HG02884 (cell line): ENCODE data around the gene RTTN.
"Not testable (repeated sequence)": the region's sequence is repeated elsewhere in the genome, so short reads cannot be mapped to it uniquely, and the experiment has no call there.

Source experiments
- ATAC-seq: cut with Tn5 transposase; IDR thresholded peaks from one replicate; pipeline ENCODE4 v1.9.1; 2021; ENCODE audit warnings: mild to moderate bottlenecking, moderate library complexity; ENCODE audit not compliant: unreplicated experiment

RTTN gene

DNA sequence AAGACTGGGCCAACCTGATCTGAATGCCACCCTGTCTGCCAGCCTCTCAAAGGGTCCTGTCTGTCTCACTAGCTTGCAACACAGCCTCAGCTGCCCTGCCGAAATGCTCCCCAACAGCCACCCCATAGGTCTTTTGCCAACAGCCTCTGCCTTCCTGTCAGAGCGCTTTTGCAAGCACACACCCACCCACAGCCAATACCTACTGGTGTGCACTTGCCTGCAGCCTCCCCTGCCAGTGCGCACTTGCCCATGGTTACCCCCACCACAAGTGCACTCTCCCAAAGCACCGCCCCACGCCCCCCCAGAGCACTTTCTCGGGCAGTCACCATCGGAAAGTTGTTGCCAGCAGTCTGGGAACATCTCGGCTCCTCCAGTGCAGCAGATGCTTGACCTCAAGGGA is 48.6 kb downstream of the RTTN start:
- no peak for ATAC-seq

- ATAC-seq = no peak
These were observed 50.8 kb downstream of the RTTN start for GRCh38 chr18:70154591-70155194.

GRCh38 chr18:70151614-70152013 is 53.9 kb downstream of the RTTN start:
- ATAC-seq = no peak

- no peak for ATAC-seq
These were observed 55.7 kb downstream of the RTTN start for GRCh38 chr18:70149616-70150301.

DNA sequence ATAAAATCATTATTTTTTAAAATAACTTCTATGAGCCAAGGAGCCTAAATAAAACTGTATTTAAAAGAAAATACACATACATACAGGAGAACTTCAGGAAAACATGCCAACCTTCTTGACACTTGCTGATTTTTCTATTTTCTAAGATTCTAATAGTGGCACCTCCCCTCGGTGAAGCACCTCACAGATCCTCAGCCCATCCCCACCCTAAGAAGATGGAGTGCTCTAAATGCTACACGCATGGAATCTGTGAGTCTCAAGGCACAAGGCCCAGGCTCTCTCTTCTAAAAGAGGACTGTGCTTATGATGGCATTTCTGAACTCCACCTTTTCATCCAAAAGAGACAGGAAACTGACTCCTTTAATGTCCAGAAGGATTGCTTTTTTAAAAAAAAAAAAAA is 56.3 kb downstream of the RTTN start:
- no peak for ATAC-seq

DNA sequence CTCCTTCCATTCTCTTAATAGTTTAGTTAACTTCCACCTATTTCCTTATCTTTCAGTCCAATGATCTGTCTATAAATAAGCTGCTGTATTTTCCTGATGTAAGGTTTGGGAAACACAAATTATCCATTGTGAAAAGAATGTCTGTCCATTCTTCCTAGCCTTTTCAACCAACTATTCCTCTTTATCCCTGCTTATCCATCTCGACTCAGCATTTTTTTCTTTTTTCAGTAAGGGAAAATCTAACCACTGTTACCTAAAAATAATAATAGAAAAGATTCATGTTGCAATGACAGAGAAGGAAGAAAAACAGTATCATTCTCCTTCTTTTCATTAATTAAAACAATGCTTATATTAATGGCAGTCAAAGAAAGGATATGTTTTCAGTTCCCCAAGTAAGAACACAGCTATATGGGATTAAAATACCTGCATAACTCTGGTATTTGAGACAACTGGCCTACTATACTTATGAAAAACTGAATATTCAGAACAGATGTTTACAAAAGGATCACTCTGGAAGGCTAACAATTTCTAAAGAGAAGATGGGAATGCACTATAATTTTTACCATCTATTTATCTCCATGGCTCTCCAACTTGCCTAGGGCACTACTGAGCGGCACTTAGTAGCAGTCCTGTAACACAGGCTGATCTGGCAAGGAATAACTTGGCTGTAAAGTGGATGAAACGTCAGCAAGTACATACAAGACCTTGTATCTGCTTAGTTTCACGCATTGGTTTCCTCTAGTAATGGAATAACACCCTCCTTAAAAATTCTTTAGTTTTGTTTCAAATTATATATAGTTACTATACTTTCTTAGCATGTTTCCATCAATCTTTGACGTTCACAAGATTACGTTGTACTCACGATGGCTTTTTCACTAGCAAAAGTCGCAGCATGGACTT is 57.2 kb downstream of the RTTN start:
- ATAC-seq = no peak

DNA sequence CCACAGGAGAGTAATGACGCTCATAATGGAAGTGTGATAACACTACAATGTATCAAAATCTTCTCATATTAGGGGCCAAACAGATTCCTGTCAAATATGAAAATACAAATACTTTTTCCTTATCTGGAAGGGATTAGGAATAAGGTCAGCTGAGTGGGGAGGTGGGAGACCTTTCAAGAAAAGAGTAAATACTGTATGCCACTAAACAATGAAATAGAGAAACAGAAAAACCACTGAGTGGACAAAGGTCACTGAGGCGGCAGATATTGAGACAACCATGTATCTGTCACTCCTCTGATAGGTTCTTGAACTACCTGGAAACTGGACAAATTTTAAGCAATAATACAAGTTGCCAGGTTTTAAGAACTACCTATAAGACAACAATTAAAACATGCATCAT is 59.3 kb downstream of the RTTN start:
- ATAC-seq = no peak

GRCh38 chr18:70142001-70142400 is 63.5 kb downstream of the RTTN start:
- no peak for ATAC-seq

DNA sequence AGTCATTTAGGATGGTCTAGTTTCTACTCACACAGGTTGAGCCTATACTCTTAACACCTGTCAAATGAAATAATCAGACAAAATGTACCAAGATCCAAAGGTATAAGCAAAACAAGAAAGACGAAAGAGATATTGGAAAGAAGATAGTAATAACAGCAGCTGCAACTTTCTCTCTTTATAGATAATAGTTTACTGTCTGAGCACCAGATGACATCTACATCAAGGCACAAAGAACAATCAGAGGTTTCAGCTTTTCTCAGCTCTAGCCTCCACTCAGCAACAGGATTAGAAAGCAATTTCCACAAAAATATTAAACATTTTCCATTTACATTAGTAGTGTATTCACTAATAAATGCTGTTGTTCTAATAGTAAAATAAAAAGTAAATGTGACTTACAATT is 66.3 kb downstream of the RTTN start:
- ATAC-seq = no peak

DNA sequence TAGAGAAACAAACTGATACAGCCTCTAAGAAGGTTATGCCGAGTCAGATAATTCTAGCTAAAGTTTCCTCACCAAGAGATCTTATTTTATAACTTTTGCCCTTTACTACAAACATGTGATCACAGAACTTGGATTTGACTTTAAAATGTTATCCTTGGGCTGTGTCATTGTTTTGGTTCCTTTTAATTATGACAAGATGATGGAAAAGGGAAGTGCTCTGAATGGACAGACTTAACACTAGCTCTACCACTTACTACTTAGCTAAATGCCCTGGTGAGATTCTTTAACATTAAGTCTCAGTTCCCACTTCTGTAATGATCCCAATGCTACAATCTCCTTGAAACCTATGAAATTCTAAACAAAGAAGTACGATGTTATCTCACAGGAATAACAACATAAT is 69.9 kb downstream of the RTTN start:
- ATAC-seq = no peak

GRCh38 chr18:70132999-70133398 is 72.5 kb downstream of the RTTN start:
- ATAC-seq = no peak

GRCh38 chr18:70128271-70128670 is 77.2 kb downstream of the RTTN start:
- no peak for ATAC-seq

DNA sequence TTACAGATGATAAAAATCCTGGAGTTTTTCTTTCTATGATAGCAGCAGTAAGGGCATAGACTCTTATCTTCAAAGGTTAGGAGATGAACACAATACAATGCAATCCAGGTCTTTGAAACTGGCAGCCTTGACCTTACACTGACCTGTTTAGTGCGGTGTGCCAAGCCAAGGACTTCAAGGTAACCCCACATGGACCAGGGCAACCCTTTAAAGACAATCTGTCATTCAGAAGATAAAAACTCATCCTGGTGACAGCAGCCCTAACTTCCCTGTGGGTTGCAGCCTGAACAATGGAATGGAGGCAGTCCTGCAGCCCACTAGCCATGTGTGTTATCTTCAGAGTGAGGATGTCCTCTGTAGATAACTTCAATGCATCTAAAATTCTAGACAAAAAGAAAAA is 78.1 kb downstream of the RTTN start:
- no peak for ATAC-seq

DNA sequence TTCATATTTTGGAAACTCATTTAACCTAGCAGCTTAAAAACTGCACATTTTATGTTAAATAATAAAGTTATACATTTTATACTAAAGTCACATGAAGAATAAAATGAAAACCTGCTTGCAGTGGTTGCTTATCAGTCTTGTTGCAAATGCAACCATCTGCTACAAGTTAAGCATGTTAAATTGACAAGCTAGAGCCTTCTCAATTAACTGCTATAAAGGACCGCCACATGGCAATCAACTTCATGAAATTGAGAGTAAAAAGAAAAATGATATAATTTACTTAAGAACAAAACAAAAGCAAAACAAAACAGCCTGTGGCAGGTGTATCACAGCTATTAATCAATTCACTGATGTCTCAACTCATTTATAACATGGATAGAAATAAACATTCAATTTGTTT is 78.7 kb downstream of the RTTN start:
- no peak for ATAC-seq

DNA sequence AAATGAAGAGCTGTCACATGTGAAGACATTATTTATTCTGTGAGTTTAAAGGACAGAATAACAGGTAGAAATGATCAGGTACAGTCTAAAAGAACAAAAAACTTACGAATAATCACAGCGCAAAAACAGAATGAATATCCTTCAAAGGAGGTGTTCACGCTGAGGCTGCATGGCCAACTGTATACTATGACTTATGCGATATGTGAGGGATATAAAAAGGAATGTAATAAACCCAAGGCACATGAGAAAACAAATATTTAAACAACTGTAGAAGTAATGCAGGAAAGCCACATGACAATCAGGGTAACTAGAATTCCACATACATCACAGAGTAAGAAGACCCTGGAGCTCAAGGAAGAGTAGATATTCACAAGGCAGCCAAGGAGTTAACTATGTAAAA is 81.3 kb downstream of the RTTN start:
- ATAC-seq = no peak

DNA sequence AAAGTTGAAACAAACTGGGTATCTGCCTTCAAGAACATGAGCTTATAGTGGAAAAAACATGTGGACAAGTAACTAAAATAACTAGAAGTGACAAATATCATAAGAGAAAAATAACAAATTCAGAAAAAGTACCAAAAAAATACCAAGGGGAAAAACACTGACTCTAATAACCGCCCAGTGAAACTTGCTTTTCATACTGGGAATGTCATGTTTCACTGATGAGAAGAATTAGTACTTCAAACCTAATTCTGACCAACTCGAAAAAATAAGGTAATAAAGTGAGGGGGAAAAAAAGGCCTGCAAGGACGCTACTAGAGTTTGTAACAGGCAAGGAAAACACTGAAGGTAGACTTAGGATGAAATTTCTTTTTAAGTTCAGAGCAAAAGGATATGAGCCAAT is 83.6 kb downstream of the RTTN start:
- ATAC-seq = no peak

DNA sequence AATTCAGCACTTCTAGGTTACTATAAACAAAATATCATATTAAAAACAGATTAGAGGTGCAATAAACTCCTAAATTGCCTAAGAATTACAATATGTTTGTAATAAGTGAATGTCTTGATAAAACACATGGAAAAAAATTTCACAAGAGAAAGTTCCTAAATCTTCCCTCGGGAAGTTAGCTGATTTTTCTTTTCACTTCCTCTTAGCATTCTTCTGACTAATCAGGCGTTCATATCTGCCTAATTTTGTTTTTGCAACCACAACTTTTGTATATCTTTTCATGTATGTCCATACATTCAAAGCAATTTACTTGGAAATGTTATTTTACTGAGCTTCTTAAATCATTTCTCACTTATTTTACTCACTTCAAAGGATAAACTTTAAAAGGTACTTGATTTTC is 88.5 kb downstream of the RTTN start:
- ATAC-seq = no peak

GRCh38 chr18:70113511-70113910 is 92.0 kb downstream of the RTTN start:
- no peak for ATAC-seq

DNA sequence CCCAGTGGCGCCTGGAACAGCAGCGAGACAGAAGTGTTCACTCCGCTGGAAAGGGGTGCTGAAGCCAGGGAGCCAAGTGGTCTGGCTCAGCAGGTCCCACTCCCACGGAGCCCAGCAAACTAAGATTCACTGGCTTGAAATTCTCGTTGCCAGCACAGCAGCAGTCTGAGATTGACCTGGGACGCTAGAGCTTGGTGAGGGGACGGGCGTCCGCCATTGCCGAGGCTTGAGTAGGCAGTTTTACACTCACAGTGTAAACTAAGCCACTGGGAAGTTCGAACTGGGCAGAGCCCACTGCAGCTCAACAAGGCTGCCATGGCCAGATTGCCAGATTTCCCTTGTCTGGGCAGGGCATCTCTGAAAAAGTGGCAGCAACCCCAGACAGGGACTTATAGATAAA is 94.8 kb downstream of the RTTN start:
- ATAC-seq = no peak

DNA sequence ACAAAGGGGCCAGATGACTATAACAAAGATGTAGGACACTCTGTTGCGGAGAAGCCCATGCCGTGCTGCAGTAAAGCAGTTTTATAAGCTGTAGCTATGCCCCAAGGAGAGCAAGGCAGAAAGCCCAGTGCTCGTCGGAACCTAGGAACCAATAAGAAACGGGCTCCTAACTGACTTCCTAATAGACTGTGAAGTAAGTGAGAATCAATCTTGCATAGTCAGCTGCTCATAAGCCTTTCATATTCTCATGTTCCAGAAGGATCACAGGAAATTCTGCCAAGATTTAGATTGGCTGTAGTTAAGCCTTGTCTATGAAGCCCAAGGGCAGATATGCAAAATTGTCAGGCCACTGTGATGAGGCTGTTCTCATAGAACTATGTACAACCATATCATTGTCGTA is 98.4 kb downstream of the RTTN start:
- no peak for ATAC-seq

DNA sequence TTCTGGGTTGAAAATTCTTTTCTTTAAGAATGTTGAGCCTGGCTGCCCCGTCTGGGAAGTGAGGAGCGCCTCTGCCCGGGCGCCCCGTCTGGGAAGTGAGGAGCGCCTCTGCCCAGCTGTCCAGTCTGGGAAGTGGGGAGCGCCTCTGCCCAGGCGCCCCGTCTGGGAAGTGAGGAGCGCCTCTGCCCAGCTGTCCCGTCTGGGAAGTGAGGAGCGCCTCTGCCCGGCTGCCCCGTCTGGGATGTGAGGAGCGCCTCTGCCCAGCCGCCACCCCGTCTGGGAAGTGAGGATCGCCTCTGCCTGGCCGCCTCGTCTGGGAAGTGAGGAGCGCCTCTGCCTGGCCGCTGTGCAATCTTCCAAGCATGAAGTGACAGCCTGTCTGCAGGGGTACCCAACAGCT is 102.6 kb downstream of the RTTN start:
- not testable (repeated sequence) for ATAC-seq

DNA sequence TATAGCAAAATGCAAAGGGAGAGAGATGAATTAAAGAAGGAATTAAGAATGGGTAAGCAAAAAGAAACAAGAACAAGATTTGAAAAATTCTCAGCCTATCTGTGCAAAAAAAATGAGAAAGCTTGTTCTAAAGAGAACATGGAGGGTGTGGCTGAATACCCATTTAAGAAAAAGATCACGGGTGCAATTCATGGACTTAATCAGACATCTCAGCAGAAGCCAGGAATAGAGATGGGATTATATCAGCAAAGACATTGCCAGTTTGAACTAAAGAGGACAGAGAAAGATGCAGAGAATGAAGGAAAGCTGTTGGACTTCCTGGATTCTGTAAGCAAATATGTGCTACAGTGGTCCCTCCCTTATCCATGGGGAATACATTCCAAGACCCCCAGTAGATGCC is 115.6 kb downstream of the RTTN start:
- no peak for ATAC-seq
